Superior temporal gyrus (tissue), 1 donor: ENCODE data around the gene SAP130.
"Not testable (repeated sequence)": the region's sequence is repeated elsewhere in the genome, so short reads cannot be mapped to it uniquely, and the experiment has no call there.

Source experiments
- DNase-seq: peaks from one replicate; pipeline ENCODE4 v3.0.0-alpha.2; 2016; ENCODE audit errors: extremely low spot score

SAP130 gene

GRCh38 chr2:127953128-127953718 lies 74.6 kb downstream of the SAP130 start:
- DNase-seq = peak; percentile 46

GRCh38 chr2:127951026-127951425 lies 76.8 kb downstream of the SAP130 start:
- no peak for DNase-seq

- DNase-seq = no peak
These were observed 77.6 kb downstream of the SAP130 start for GRCh38 chr2:127950264-127950663.

- DNase-seq = no peak
These were observed 82.6 kb downstream of the SAP130 start for GRCh38 chr2:127945281-127945680.

GRCh38 chr2:127943186-127943585 lies 84.7 kb downstream of the SAP130 start:
- no peak for DNase-seq

- no peak for DNase-seq
These were observed 85.9 kb downstream of the SAP130 start for GRCh38 chr2:127942002-127942401.

DNA sequence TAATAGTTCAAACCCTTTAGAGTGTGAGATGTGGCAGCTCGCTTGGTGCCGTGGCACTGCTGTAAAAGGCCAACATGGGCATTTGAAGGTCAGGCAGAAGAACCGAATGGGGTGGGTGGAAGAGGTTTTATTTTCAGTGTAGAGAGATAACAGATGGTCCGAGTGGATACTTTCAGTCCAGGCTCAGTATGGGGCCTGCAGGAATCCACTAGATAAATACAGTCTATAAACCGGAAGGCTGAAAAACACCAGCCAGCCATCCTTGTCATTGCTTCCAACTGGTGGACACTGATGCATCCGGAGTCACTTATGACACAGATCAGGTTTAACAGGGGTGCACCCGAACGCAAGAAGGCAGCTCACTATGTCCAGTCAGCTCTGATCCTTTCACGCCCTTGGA lies 86.4 kb downstream of the SAP130 start:
- DNase-seq = no peak

GRCh38 chr2:127940641-127941040 lies 87.2 kb downstream of the SAP130 start:
- no peak for DNase-seq

- no peak for DNase-seq
These were observed 92.5 kb downstream of the SAP130 start for GRCh38 chr2:127935337-127935736.

- DNase-seq = no peak
These were observed 95.5 kb downstream of the SAP130 start for GRCh38 chr2:127932199-127932876.

GRCh38 chr2:127929449-127929848 lies 98.4 kb downstream of the SAP130 start:
- no peak for DNase-seq

GRCh38 chr2:127927384-127927783 lies 100.5 kb downstream of the SAP130 start:
- DNase-seq = no peak

DNA sequence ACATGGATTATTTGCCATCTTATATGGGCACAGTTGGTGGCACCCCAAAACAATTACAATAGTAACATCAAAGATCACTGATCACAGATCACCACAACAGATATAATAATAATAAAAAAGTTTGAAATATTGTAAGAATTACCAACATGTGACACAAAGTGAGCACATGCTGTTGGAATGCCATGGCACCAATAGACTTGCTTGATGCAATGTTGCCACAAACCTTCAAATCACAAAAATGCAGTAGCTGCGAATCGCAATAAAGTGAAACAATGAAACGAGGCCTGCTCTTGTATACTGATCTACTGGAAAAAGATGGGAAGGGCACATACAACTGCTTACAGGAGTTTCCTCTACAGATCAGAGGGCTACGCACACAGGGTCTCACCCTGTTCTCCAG lies 109.9 kb downstream of the SAP130 start:
- no peak for DNase-seq

- DNase-seq = no peak
These were observed 113.9 kb downstream of the SAP130 start for GRCh38 chr2:127913808-127914457.

DNA sequence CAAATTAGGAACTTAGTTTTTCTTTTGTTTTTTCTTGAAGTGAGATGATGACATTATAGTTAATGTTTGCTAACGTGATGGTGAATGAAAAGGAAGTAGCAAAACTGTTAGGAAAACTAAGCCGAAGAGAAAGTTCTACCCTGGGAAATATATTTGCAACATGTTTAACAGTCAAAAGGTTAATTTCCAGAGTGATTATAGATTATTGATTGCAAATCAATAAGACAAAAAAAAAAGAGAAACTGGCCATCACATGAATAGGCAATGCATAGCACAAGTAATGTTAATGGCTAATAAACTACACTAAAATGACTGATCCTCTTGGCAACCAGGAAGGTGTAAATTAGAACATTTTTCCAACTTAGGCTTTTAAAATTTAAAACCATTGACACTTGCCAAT lies 116.1 kb downstream of the SAP130 start:
- no peak for DNase-seq

DNA sequence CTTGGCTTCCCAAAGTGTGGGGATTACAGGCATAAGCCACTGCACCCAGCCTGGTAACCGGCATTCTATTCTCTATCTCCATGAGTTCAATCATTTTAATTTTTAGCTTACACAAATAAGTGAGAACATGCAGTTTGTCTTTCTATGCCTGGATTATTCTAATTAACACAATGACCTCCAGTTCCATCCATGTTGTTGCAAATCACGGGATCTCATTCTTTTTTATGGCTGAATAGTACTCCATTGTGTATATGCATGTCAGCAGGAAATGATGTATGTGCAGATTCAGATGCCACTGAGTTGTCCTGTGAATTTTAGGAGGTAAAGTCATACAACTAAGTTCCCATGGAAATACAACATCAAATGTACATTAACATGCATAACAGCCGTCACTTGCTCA lies 117.4 kb downstream of the SAP130 start:
- no peak for DNase-seq

GRCh38 chr2:127909019-127909418 lies 118.8 kb downstream of the SAP130 start:
- DNase-seq = no peak

DNA sequence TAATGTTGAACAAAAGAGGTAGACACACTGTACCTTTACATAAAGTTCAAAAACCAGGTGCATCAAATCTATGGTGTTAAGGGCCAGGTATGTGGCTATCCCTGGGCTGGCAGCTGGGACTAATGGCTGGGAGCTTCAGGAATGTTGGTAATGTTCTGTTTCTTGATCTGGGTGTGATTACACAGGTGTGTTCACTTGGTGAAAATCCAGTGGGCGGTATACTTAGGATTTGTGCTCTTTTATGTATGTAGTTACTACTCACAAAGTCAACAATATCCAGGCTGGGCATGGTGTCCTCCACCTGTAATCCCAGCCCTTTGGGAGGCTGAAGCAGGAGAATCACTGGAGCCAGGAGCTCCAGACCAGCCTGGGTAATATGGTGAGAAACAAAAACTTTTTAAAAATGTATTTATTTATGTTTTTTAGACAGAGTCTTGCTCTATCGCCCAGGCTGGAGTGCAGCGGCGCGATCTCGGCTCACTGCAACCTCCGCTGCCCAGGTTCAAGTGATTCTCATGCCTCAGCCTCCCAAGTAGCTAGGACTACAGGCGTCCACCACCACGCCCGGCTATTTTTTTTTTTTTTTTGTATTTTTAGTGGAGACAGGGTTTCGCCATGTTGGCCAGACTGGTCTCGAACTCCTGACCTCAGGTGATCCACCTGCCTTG lies 120.0 kb downstream of the SAP130 start:
- DNase-seq = not testable (repeated sequence)

DNA sequence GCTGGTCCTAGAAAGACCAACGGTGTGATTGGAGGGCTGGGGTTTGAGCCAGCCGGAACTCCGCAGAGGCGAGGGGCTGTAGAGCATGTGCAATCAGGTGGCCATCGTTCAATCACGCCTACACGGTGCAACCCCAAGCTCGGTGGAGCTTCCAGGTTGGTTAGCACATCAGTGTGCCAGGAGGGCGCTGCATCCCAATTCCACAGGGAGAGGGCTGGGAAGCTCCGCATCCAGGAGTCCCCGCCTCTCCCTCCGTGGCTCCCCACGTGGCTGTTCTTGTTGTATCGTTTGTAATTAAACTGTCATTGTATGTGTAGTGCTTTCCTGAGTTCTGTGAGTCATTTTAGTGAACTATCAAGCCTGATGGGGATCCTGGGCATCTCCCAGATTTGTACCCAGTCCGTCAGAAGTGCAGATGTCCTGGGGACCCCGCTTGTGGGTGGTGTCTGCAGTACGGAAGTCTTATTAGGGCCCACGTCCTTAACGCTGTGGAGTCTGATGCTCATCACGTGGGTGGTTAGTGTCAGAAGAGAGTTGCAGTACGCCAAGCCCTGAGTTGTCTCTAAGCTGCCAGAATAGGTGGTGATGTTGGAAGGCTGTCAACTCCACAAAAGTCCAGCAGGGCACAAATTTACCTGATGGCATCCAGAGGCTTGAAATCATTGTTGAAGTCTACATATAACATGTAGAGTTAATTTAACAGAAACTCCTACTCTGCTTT lies 121.5 kb downstream of the SAP130 start:
- DNase-seq = no peak

DNA sequence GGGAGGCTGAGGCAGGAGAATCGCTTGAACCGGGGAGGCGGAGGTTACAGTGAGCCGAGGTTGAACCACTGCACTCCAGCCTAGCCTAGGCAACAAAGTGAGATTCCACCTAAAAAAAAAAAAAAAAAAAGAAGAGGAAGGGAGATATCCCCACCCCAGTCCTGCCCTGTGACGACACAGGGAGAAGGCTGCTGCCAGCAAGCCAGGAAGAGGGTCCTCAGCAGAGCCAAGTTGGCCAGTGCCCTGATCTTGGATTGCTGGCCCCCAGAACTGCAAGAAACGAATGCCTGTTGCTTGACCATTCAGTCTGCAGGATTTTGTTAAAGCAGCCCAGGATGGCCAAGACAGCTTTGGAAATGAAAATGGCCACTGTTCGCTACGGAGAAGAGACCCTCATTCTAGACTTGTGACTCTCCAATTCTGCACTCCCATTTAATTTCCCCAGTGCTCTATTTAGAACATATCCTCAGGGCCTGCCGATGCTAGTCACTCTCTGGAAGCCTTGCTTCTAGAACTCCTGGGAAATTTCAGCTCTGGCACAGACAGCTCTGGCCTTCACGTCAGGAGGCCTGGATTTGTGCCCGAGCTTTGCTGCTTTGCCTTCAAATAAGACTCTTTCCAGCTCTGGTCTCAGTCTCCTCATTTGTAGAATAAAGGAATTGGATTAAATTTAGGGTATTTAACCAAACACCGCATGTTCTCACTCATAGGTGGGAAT lies 126.4 kb downstream of the SAP130 start:
- peak; percentile 31 for DNase-seq

DNA sequence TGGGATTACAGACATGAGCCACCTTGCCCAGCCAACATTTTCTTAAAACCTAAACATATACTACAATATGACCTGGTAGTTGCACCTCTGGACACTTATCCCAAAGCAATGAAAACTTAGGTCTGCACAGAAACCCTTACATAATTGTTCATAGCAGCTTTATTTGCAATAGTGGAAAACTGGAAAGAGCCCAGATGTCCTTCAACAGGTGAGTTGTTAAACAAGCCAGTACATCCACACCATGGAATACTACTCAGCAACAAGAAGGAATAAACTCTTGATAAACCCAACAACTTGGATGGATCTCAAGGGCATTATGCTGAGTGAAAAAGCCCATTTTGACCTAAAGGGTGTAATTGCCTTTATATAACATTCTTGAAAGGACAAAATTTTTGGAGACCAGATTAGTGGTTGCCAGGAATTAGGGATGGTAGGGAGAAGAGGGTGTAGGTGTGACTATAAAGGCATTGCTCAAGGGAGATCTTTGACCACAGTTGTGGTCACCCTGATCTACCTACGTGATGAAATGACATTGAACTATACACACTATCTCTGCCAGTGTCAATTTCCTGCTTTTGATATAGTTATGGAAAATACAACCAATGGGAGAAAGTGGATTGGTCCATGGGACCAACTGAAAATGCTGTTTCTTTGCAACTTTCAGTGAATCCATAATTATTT lies 130.2 kb downstream of the SAP130 start:
- no peak for DNase-seq
